NOMO-1 treated with dmso at 0.1 percent for 144 hours (cell line): ENCODE results near the gene STAG3.
"Not testable (repeated sequence)": the region's sequence is repeated elsewhere in the genome, so short reads cannot be mapped to it uniquely, and the experiment has no call there.

ENCODE experiments used
- DNase-seq: peaks from one replicate; lab custom pipeline; 2025; ENCODE audit not compliant: unreplicated experiment; lab: John Stamatoyannopoulos, UW

Gene STAG3

DNA sequence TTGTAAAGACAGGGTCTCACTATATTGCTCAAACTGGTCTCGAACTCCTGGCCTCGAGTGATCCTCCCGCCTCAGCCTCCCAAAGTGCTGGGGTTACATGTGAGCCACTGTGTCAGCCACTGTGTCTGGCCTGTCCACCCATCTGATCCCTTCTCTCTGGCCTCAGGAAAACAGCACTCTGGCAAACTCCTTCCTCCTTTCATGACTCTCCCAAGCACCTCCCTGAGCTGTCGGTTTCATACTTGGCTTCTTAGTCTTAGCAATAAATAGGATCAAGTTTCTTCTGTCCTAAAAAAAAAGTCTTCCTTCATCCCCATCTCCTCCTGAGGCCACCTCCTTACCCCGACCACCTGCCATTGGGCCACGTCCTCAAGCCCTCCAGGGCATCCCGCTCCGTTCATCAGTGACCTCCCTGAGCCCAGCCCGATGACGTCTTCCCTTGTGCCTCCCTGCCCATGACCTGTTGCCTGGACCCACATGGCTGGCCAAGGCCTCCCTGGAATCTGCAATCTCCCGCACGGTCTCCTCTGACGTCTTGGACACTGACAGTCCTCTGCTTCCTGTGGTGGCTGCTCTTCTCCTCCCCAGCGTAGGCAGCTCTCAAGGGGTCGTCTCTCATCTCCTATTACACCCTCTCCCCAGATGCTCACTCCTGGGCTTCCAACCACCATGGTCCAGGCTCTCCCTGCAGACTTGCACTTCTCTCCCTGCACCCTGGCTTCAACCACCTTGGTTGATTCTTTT is 68.6 kb downstream of the STAG3 start:
- DNase-seq = not testable (repeated sequence)

DNA sequence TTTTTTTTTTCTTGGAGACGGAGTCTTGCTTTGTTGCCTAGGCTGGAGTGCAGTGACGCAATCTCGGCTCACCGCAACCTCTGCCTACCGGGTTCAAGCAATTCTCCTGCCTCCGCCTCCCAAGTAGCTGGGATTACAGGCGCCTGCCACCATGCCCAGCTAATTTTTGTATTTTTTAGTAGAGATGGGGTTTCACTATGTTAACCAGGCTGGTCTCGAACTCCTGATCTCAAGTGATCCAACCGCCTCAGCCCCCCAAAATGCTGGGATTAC is 69.1 kb downstream of the STAG3 start:
- not testable (repeated sequence) for DNase-seq

- DNase-seq = no peak
These were observed 69.5 kb downstream of the STAG3 start for GRCh38 chr7:100247152-100247757.

DNA sequence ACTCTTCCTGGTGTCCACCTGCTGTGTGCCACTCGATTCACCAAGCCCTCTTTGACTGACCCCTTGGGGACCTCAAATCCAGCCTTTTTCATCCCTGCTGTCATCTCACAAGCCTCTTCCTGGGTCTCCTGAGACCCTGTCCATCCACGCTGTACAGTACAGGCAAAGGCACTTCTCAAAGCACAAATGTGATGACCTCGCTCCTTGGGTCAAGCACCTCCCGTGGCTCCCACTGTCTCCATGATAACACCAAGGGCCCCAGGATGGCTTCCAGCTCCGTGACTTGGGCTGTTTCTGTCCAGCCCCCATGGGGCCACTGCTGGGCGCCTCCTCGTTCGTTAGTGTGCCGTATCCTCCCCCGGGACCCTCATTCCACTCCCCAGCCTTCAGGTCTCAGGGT is 70.8 kb downstream of the STAG3 start:
- DNase-seq = no peak

GRCh38 chr7:100257017-100257416 is 79.3 kb downstream of the STAG3 start:
- DNase-seq = no peak

GRCh38 chr7:100259984-100260383 is 82.3 kb downstream of the STAG3 start:
- not testable (repeated sequence) for DNase-seq

DNA sequence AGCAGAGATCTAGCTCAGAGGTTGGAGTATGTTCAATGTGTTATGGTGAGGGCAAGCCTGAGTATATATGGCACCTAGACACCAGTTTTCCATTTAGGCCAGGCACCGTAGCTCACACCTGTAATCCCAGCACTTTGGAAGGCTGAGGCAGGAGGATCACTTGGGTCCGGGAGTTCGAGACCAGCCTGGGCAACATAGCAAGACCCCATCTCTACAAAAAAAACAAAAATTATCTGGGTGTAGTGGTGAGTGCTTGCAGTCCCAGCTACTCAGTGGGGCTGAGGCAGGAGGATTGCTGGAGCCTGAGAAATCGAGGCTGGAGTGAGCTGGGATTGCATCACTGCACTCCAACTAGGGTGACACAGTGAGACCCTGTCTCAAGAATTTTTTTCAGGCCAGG is 85.2 kb downstream of the STAG3 start:
- DNase-seq = not testable (repeated sequence)
